Ovary (tissue), 9 donors: ENCODE data around the gene DPYSL5. TPM values are rescaled to one million over a fixed set of nuclear protein-coding genes. Genes with fewer than 3 reads are reported as not detected.

ENCODE experiments used
- DNase-seq, 5 donors: peaks; one replicate each; pipeline ENCODE4 v3.0.0-alpha.2; 2019 to 2020
- H3K27ac ChIP-seq, 2 donors: fragments of 200-600 bp; one replicate each; pipeline versions ENCODE4 v1.5.1 to v1.8.0; 2019 to 2022
- H3K27me3 ChIP-seq: fragments of 200-600 bp; one replicate; pipeline ENCODE4 v1.8.0; 2022
- H3K36me3 ChIP-seq: fragments of 200-600 bp; sonication (generic); one replicate; pipeline ENCODE4 v1.5.1; 2019
- H3K4me1 ChIP-seq: one replicate; pipeline ENCODE4 v1.8.1; 2013; ENCODE audit warnings: mild to moderate bottlenecking, moderate library complexity; ENCODE audit not compliant: insufficient read depth
- H3K4me3 ChIP-seq: fragments of 200-600 bp; sonication (generic); one replicate; pipeline ENCODE4 v1.5.1; 2017
- H3K9me3 ChIP-seq, 2 donors: fragments of 200-600 bp in 1 of 2; sonication (generic) in 1 of 2; one replicate each; pipeline versions ENCODE4 v1.5.1 to v1.8.1; 2013 to 2019; ENCODE audit warnings: mild to moderate bottlenecking in 1 of 2, moderate library complexity in 1 of 2
- CTCF ChIP-seq, 3 donors: fragments of 450-650 bp in 2 of 3; fragments of 200-600 bp in 1 of 3; IDR thresholded peaks; one replicate each; pipeline versions ENCODE4 v1.5.1 to v1.8.0; 2016 to 2022; ENCODE audit warnings: antibody characterized with exemption in 3 of 3, mild to moderate bottlenecking in 1 of 3
- EP300 ChIP-seq: sonication (generic); formaldehyde crosslinking; IDR thresholded peaks from one replicate; pipeline ENCODE4 v1.6.1; 2017; ENCODE audit warnings: antibody characterized with exemption
- POLR2A ChIP-seq: fragments of 450-650 bp; IDR thresholded peaks from one replicate; pipeline ENCODE4 v1.6.1; 2017; ENCODE audit warnings: antibody characterized with exemption, mild to moderate bottlenecking, moderate library complexity
- WGBS, 3 donors: extraction: QIAGEN DNeasy Blood & Tissue Kit in 1 of 3; methylation state at CpG; one replicate each; pipeline versions ENCODE4 v1.1.5 to v1.1.7; 2013 to 2017; 5-methylcytosine and 5-hydroxymethylcytosine counted together
- intact Hi-C, 4 donors: fragments of 100-400 bp; cut with DNase I; formaldehyde crosslinking; loops; one replicate each; pipeline versions ENCODE4 v1.11.0 to v1.15.1; 2022 to 2023
- polyA plus RNA-seq, 2 donors: library from polyadenylated mRNA; stranded (reverse); fragments of 200-250 nt in 1 of 2; fragments of 350-450 nt in 1 of 2; fragmentation: Illumina TruSeq in 1 of 2; extraction: RNeasy Lipid Tissue Mini Kit (QIAGEN cat#74804) in 1 of 2; gene quantifications; one replicate each; pipeline ENCODE4 v1.2.3, GENCODE V29; 2013 to 2014
- total RNA-seq, 7 donors: library from RNA; depleted of rRNA in 2 of 7; stranded (reverse); fragments of >200 nt in 2 of 7; fragmentation: NEBNext Ultra II Directional in 3 of 7; extraction: Animal tissue kit (Norgen Biotek cat#: 25700) in 3 of 7; gene quantifications; one replicate each; pipeline versions ENCODE4 v1.1.0 to v1.2.4, GENCODE V29; 2016 to 2023
- donor health status: DM: no; HTN: no; CAD: no; lungs with moderate emphysema.
- donor health status: DM: no; HTN: no; CAD: no.
- donor health status: Bipolar disorder and iron deficiency.
- donor health status: DM: yes; HTN: yes; CAD: no.
- donor health status: DM: no; HTN: no; CAD: no.
- donor health status: DM: yes; HTN: yes; CAD: no.

The DPYSL5 gene
- total and polyA plus RNA-seq, 9 donors: 0.05 to 0.78 (median 0.17) TPM; not detected in 3

GRCh38 chr2:26838121-26838906 is 9.6 kb upstream of the DPYSL5 start:
- H3K4me3 ChIP-seq: no peak overlapping the region
- no peaks in the 10 kb centered on the region for H3K9me3 ChIP-seq
- no peaks in the 10 kb centered on the region for H3K36me3 ChIP-seq
- no peak overlapping the region for H3K27ac ChIP-seq
- TF ChIP-seq CTCF (IDR thresholded peaks at IDR 0.05) (no peak), EP300 (no peak), POLR2A (no peak)
- DNase-seq: no peak
- 48 to 54% (median 51%) methylated on average over 6 of the region's 6 CpGs for WGBS, 3 donors
- intact Hi-C loops: no loop called here
- H3K27me3 ChIP-seq: no peaks in the 10 kb centered on the region
- H3K4me1 ChIP-seq: no peaks in the 10 kb centered on the region

GRCh38 chr2:26840937-26841610 is 6.9 kb upstream of the DPYSL5 start:
- no peaks in the 10 kb centered on the region for H3K36me3 ChIP-seq
- H3K4me1 ChIP-seq: no peaks in the 10 kb centered on the region
- no peak overlapping the region for H3K27ac ChIP-seq
- 87 to 95% (median 87%) methylated on average over 4 of the region's 4 CpGs for WGBS, 3 donors
- intact Hi-C loops: loop anchor here (10.0 kb wide), 4 partner anchors 84 to 464 kb away; partner anchors contain the start of genes TRIM54 (in 2 of the 4) and UCN (in 1 of the 4)
- no peaks in the 10 kb centered on the region for H3K27me3 ChIP-seq
- DNase-seq: no peak
- no peak overlapping the region for H3K4me3 ChIP-seq
- no peak for TF ChIP-seq EP300
- TF ChIP-seq POLR2A: no peak
- no peak for TF ChIP-seq CTCF (IDR thresholded peaks at IDR 0.05)
- no peaks in the 10 kb centered on the region for H3K9me3 ChIP-seq

- intact Hi-C loops: loop anchor here (10.0 kb wide), 4 partner anchors 82 to 462 kb away; partner anchors contain the start of genes TRIM54 (in 2 of the 4) and UCN (in 1 of the 4)
- no peaks in the 10 kb centered on the region for H3K9me3 ChIP-seq
- TF ChIP-seq CTCF (IDR thresholded peaks at IDR 0.05): no peak
- TF ChIP-seq POLR2A: no peak
- no peak for TF ChIP-seq EP300
- peaks cover 3% of the 10 kb centered on the region for H3K4me1 ChIP-seq
- H3K27ac ChIP-seq: no peak overlapping the region
- WGBS, 3 donors: 5 to 17% (median 7%) methylated on average over 4 of the region's 4 CpGs
- no peak overlapping the region for H3K4me3 ChIP-seq
- H3K27me3 ChIP-seq: peaks cover 5% of the 10 kb centered on the region
- H3K36me3 ChIP-seq: no peaks in the 10 kb centered on the region
- no peak for DNase-seq
These were observed 4.9 kb upstream of the DPYSL5 start for GRCh38 chr2:26843041-26843440.

GRCh38 chr2:26845021-26845420 is 2.9 kb upstream of the DPYSL5 start:
- intact Hi-C loops: loop anchor here (5.0 to 10.0 kb wide), 5 partner anchors 80 to 460 kb away; partner anchors contain the start of genes TRIM54 (in 2 of the 4) and UCN (in 1 of the 4)
- no peak overlapping the region for H3K4me3 ChIP-seq

More at GRCh38 chr2:26845021-26845420, 2.9 kb upstream of the DPYSL5 start:
- Histone ChIP-seq H3K27ac (no peak overlapping the region), H3K36me3 (no peaks in the 10 kb centered on the region), H3K9me3 (no peaks in the 10 kb centered on the region), H3K4me1 (peaks cover 13% of the 10 kb centered on the region), H3K27me3 (peaks cover 5% of the 10 kb centered on the region)
- TF ChIP-seq CTCF (IDR thresholded peaks at IDR 0.05) (no peak), POLR2A (no peak), EP300 (no peak)
- 57 to 63% (median 59%) methylated on average over 8 of the region's 8 CpGs for WGBS, 3 donors
- DNase-seq: no peak
